Adrenal gland (tissue), 12 donors: ENCODE measurements around the gene BAHCC1. TPM values are rescaled to one million over a fixed set of nuclear protein-coding genes. Genes with fewer than 3 reads are reported as not detected.
"Not testable (repeated sequence)": the region's sequence is repeated elsewhere in the genome, so short reads cannot be mapped to it uniquely, and the experiment has no call there.

Source experiments
- DNase-seq, 7 donors: peaks; one replicate each; pipeline ENCODE4 v3.0.0-alpha.2; 2019 to 2020
- H3K27ac ChIP-seq, 5 donors: fragments of 200-600 bp; sonication (generic) in 4 of 5; 1 replicate in 3 of 5; 2 replicates in 2 of 5; pipeline versions ENCODE4 v1.5.1 to v1.8.0; 2016 to 2020; ENCODE audit warnings: mild to moderate bottlenecking in 1 of 5
- H3K27me3 ChIP-seq: fragments of 200-600 bp; 2 replicates; pipeline ENCODE4 v1.8.0; 2021
- H3K36me3 ChIP-seq, 2 donors: fragments of 200-600 bp; replicated peaks in 1 of 2; 1 replicate in 1 of 2; 2 replicates in 1 of 2; pipeline versions ENCODE4 v1.5.1 to v1.8.0; 2018 to 2022
- H3K4me1 ChIP-seq, 2 donors: fragments of 200-600 bp; replicated peaks in 1 of 2; 1 replicate in 1 of 2; 2 replicates in 1 of 2; pipeline versions ENCODE4 v1.5.1 to v1.8.0; 2018 to 2021
- H3K4me3 ChIP-seq, 4 donors: fragments of 200-600 bp; sonication (generic) in 3 of 4; one replicate each; pipeline ENCODE4 v1.5.1; 2016 to 2018
- H3K9me3 ChIP-seq, 3 donors: fragments of 200-600 bp; sonication (generic) in 1 of 3; replicated peaks in 1 of 3; 1 replicate in 2 of 3; 2 replicates in 1 of 3; pipeline versions ENCODE4 v1.5.1 to v1.8.0; 2016 to 2021
- POLR2A ChIP-seq, 2 donors: fragments of 450-650 bp; IDR thresholded peaks; one replicate each; pipeline ENCODE4 v1.6.1; 2017; ENCODE audit warnings: antibody characterized with exemption in 2 of 2, mild to moderate bottlenecking in 2 of 2, moderate library complexity in 1 of 2
- WGBS, 4 donors: extraction: QIAGEN DNeasy Blood & Tissue Kit in 2 of 4; methylation state at CpG; one replicate each; pipeline versions ENCODE4 v1.1.5 to v1.1.7; 2013 to 2017; 5-methylcytosine and 5-hydroxymethylcytosine counted together
- intact Hi-C, 2 donors: fragments of 100-400 bp; cut with DNase I; formaldehyde crosslinking; loops; one replicate each; pipeline versions ENCODE4 v1.14.1 to v1.15.0; 2022 to 2023
- polyA plus RNA-seq, 3 donors: library from polyadenylated mRNA; stranded (reverse); fragments of 200-250 nt in 2 of 3; fragments of 350-450 nt in 1 of 3; fragmentation: Illumina TruSeq in 1 of 3; extraction: RNeasy Lipid Tissue Mini Kit (QIAGEN cat#74804) in 1 of 3; gene quantifications; one replicate each; pipeline ENCODE4 v1.2.3, GENCODE V29; 2013 to 2014
- total RNA-seq, 9 donors: library from RNA; depleted of rRNA in 4 of 9; stranded (reverse); fragments of >200 nt in 4 of 9; fragments of 120-200 nt in 1 of 9; fragmentation: NEBNext Ultra II Directional in 1 of 9; extraction: Animal tissue kit (Norgen Biotek cat#: 25700) in 1 of 9; gene quantifications; one replicate each; pipeline versions ENCODE4 v1.1.0 to v1.2.4, GENCODE V29; 2013 to 2023
- TF ChIP-seq, protein P1 (sequence below), 6 experiments: fragments of 450-650 bp in 4 of 6; fragments of 200-600 bp in 2 of 6; sonication (generic) in 1 of 6; IDR thresholded peaks; 1 replicate in 5 of 6; 2 replicates in 1 of 6; pipeline versions ENCODE4 v1.5.1 to v1.8.0; 2016 to 2021; ENCODE audit warnings: antibody characterized with exemption in 6 of 6, mild to moderate bottlenecking in 2 of 6, moderate library complexity in 1 of 6
- donor health status: healthy with polysubstance abuse.
- donor health status: Bipolar disorder and iron deficiency.
- donor health status: DM: yes; HTN: yes; CAD: no.
- donor health status: DM: no; HTN: no; CAD: no.
- donor health status: DM: no; HTN: no; CAD: no.
- donor health status: DM: yes; HTN: yes; CAD: no.

Gene BAHCC1
- total and polyA plus RNA-seq, 12 donors = 1.7 to 68.0 (median 18.4) TPM

- Histone ChIP-seq H3K36me3 (no peaks in the 10 kb centered on the region), H3K9me3 (no peaks in the 10 kb centered on the region), H3K4me3 (no peak overlapping the region), H3K27ac (no peak overlapping the region), H3K27me3 (no peaks in the 10 kb centered on the region), H3K4me1 (no peaks in the 10 kb centered on the region)
- TF ChIP-seq, protein P1, sequence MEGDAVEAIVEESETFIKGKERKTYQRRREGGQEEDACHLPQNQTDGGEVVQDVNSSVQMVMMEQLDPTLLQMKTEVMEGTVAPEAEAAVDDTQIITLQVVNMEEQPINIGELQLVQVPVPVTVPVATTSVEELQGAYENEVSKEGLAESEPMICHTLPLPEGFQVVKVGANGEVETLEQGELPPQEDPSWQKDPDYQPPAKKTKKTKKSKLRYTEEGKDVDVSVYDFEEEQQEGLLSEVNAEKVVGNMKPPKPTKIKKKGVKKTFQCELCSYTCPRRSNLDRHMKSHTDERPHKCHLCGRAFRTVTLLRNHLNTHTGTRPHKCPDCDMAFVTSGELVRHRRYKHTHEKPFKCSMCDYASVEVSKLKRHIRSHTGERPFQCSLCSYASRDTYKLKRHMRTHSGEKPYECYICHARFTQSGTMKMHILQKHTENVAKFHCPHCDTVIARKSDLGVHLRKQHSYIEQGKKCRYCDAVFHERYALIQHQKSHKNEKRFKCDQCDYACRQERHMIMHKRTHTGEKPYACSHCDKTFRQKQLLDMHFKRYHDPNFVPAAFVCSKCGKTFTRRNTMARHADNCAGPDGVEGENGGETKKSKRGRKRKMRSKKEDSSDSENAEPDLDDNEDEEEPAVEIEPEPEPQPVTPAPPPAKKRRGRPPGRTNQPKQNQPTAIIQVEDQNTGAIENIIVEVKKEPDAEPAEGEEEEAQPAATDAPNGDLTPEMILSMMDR (IDR thresholded peaks at IDR 0.05) = no peak
- TF ChIP-seq POLR2A (IDR thresholded peaks at IDR 0.05) = no peak
- intact Hi-C loops = no loop called here
- DNase-seq = no peak
- 73 to 77% (median 74%) methylated on average over 8 of the region's 8 CpGs for WGBS, 4 donors
Measured at GRCh38 chr17:81359218-81359617, 36.0 kb upstream of the BAHCC1 start.

- H3K27ac ChIP-seq, H3K36me3 ChIP-seq, H3K4me3 ChIP-seq, DNase-seq, H3K9me3 ChIP-seq, H3K27me3 ChIP-seq, intact Hi-C loops: not testable (repeated sequence)
- peaks cover 7 to 15% of the 10 kb centered on the region in 2 donors for H3K4me1 ChIP-seq
- 61 to 75% (median 67%) methylated on average over 7 of the region's 7 CpGs for WGBS, 4 donors
Measured at GRCh38 chr17:81362001-81362400, 33.3 kb upstream of the BAHCC1 start.

- H3K36me3 ChIP-seq = no peaks in the 10 kb centered on the region
- TF ChIP-seq, protein P1 (IDR thresholded peaks at IDR 0.05) = no peak
- TF ChIP-seq POLR2A (IDR thresholded peaks at IDR 0.05) = no peak
- DNase-seq = no peak
- intact Hi-C loops = no loop called here
- H3K27me3 ChIP-seq = no peaks in the 10 kb centered on the region
- peak overlapping the region in 1 of 5 donors; percentile 89 for H3K27ac ChIP-seq
- peak overlapping the region in 1 of 4 donors; percentile 27 for H3K4me3 ChIP-seq
- 70 to 84% (median 80%) methylated on average over 5 to 26 of the region's 26 CpGs for WGBS, 4 donors
- no peaks in the 10 kb centered on the region for H3K9me3 ChIP-seq
- peaks cover 7 to 15% of the 10 kb centered on the region in 2 donors for H3K4me1 ChIP-seq
Measured at GRCh38 chr17:81364278-81365147, 30.7 kb upstream of the BAHCC1 start.

DNA sequence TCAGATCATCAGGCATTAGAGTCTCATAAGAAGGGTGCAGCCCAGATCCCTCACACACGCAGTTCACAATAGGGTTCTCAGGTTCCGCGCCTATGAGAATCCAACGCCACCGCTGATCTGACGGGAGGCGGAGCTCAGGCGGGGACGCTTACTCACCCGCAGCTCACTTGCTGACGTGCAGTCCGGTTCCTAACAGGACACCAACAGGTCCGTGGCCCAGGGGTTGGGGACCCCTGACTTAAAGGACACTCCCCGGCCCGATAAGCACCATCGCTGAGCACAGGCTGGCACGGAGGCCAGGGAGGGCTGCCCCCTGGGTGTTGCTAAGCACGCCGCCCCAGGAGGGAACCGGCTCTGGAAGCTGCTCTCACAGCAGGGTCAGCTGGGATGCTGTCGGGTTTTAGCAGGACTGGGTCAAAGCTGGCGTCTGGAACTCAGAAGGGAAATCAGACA is 30.1 kb upstream of the BAHCC1 start:
- 6 to 40% (median 17%) methylated on average over 15 to 22 of the region's 22 CpGs for WGBS, 4 donors
- peak in 6 of 7 donors; percentile 71 to 85 (median 82) for DNase-seq
- TF ChIP-seq, protein P1 (IDR thresholded peaks at IDR 0.05) = no peak
- peak in 1 of 2 donors; percentile 48 for TF ChIP-seq POLR2A (IDR thresholded peaks at IDR 0.05)
- H3K4me1 ChIP-seq = peaks cover 7 to 15% of the 10 kb centered on the region in 2 donors
- intact Hi-C loops = no loop called here
- no peaks in the 10 kb centered on the region for H3K9me3 ChIP-seq
- H3K27me3 ChIP-seq = no peaks in the 10 kb centered on the region
- peak overlapping the region; percentile 2 to 89 (median 13) for H3K27ac ChIP-seq
- H3K36me3 ChIP-seq = no peaks in the 10 kb centered on the region
- peak overlapping the region in 1 of 4 donors; percentile 27 for H3K4me3 ChIP-seq
